HG03354 (cell line): ENCODE data around the gene SETD1B.

Experiments used
- ATAC-seq: cut with Tn5 transposase; IDR thresholded peaks from one replicate; pipeline ENCODE4 v1.9.1; 2021; ENCODE audit warnings: mild to moderate bottlenecking; ENCODE audit not compliant: unreplicated experiment, poor library complexity, severe bottlenecking

SETD1B gene

DNA sequence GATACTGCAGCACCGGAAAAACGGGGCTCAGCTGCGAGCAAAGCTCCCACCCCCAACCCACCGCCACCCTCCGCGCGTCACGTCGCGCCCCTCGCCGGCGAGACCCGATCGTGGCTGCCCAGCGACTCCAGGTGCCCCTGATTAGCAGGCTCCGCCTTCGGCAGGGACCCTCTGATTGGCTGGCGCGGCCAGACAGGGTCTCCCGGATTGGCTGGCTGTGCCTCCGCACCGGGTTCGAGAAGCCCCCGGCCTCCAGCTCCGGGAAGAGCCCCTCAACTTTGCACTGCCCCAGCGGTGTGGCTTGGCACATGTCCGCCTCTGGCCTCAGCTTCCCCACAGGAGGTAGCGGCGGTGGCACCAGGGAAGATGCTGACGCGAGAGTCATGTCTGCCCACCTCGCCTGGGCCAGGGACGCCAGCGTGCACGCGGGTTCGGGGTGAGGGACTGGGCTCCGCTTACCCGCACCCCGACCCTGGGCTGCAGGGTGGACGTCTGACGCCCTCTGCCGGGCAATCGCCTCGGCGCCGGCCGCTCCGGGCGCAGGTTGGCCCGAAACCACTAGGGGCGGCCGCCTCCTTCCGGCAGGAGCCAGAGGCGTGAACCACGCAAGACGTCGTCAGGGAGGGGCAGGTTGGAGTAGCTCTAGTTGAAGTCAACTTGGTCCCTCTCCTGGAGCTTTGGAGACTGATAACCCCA is 9.8 kb upstream of the SETD1B start:
- ATAC-seq = peak; percentile 58

DNA sequence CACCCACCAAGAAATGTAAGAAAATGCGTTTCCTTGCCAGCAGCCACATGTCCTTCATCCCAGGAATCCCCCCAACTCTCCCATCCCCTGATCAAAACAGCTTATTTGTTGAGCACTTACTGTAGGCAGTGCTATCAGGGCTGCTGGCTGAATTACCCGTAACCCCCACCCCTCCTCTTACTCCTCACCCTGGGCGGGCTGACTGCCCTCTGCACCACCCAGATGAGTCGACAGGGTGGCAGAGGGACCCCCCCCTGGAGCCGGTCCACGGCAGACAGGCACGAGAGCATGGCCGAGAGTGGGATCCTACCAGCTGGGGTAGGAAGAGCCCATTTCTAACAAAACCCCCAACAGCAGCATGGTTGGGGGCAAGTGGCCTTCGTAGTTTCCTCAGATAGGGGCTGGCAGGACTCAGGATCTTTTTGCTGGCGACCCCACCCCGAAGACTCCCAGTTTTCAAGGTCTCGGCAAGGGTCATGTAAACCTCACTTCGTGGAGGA is 9.2 kb upstream of the SETD1B start:
- ATAC-seq = peak; percentile 8

- no peak for ATAC-seq
These were observed 8.5 kb upstream of the SETD1B start for GRCh38 chr12:121795034-121795968.

DNA sequence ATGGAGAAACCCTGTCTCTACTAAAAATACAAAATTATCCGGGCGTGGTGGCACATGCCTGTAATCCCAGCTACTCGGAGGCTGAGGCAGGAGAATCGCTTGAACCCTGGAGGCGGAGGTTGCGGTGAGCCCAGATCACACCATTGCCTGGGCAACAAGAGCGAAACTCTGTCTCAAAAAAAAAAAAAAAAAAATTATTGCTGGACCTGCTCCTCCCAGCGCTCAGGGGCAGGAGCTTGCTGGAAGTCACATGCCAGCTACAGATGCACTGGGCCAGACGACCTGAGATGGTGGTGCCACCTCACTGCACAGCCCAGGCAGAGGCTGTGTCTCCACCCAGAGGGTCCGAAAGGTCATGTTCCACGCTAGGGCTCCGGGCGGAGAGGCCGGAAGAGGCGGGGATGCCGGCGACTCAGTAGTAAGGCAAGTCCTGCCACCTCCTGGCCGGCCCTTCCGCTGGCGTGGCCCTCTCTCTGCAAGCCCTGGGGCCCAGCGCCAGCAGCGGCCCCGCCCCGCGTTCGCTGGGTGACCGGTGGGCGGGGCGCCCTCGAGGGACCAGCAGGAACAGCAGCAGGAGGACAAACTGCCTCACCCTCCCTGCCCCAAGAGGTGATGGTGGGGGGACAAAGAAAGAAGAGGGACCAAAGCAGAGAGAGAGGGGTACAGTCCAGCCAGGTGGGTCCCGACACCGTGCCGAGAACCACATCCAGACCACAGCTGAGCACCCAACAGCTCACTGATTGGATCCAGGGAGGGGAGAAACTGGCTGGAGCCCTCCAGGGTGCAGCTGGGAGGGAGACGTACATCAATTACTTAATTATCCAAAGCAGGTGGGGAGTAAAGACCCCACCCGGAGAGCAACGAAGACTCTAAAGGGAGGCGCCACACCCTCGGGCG is 6.7 kb upstream of the SETD1B start:
- no peak for ATAC-seq

DNA sequence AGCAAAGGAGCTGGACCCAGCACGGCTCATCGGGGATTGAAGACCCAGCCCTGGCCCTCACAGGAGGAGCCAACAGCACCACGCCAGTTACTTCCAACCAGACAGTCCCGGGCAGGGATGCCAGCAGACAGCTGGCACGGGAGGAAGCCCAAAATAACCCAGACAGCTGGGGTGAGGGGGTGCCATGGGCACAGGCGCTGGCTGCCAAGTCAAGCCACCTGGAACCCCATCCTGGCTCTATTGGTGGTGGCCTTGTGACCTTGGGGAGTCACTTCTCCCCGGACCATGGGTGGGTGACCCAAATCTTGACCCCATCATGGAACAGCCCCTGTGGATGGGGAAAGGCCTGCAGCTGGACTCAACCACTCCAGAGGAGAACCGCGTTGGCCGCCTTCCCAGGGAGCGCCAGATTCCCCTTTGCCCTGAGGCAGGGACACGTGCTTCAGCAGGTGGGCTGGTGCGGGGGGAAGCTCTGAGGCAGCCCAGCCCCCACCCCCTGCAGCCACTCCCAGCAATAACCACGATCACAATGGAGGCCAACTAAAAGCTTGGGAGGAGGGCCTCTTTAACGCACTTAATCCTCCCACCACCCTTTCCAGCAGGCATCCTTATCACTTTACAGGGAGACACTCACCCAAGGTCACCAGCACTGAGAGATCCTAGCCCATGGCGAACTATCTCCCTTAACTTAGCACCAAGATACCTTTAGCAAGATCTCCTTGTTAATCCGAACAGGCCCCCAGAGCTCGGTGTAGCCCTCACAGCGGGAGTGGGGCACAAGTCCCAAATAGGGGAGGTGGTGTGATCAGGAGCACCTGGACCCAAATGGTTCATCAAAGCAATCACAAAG is 5.6 kb upstream of the SETD1B start:
- ATAC-seq = no peak

- ATAC-seq = no peak
These were observed 5.0 kb upstream of the SETD1B start for GRCh38 chr12:121798787-121799155.

GRCh38 chr12:121799156-121799841 is 4.5 kb upstream of the SETD1B start:
- no peak for ATAC-seq

GRCh38 chr12:121799842-121800693 is 3.7 kb upstream of the SETD1B start:
- peak; percentile 26 for ATAC-seq

DNA sequence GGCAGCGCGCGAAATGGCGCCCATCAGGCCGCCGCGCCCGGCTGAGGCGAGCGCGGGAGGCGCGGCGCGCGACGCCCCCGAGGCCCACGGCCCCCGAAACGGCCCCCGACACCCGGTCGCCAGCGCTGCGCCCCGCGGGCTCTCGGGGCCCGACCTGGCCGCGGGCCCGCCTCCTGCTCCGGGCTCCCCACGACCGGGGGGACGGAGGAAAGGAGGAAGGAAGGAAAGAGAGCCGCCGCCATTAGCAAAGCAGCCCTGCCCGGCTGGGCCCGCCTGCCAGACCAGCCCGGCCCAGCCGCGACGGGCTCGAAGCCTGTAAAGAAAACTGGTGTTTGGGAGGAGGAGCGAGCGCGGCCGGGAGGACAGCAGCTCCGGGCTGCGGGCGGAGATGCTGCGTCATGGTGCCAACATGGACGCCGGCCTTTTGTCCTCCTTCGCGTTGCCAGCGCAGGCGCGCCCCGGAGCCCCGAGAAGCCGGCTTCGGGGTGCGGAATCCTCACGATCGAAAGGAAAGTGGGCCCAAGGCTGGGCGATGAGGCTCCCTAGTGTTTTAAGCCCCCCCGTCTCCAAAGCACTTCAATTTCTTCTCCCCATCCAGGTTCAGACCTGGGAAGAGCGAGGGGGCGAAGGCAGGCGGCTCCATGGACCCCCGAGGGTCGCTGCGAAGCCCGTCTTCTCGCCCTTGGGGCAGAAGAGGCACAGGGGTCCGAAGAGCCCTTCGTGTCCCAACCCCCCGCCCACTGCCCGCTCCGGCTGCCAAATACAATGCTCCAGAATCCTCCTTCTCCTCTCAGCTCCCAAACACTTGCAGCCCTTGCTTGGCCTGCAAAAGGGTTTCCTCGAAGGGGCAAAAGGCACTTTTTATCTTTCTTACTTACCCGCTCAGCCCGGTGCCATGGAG is 2.9 kb upstream of the SETD1B start:
- no peak for ATAC-seq

DNA sequence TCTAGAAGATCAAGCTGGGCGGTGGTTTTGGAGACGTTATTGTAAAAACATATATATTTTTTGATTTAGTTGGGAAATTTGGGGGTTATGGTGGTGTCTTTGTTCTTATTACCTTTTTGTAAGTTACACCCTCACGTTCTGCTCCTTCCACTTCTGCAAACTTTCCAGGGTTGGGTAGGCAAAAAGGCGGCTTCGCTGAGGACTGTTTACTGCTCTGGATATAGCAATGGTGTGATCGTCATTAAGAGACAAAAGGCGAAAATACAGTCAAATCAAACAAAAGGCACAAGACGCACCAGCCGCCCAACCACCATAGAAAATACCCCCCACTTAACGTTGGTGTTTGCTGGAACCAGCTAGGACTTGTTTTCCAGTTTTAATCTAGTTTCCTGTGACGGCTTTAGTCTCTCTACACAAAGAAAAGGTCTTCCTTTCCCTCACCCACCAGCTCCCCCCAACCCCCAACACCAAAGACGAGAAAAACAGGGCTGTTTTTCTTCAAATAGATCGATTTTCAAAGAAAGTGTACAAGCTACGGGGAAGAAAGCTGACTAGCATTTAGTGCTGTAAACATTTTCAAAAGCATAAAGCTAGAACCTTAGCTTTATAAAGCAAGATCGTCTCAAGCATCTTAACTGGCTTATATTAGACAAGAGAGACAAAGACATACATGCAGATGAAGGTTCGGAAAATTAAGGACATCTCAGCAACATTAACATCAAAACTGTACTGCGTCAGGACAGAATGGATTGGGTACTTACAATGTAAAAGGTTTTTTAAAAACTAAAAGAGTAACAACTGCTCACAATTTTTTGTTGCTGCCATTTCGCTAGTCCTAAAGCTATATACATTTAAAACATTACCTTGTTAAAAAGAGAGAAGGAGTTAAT is 2.0 kb upstream of the SETD1B start:
- no peak for ATAC-seq

DNA sequence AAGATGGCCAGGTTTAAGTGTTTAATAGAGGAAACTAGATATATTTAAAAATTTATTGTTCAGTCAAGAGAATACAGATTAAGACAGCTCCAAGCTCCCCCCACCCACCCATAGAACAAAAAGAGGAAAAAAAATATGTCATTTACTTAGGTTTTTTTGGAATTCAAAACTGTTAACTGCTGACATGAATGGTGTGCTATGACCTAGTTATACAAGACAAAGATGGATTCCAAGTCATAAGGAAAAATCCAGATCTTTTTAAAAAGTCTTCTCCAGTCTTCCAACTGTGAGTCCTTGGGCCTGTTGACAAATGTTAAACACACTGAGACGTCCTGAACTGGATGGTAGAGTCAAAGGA is 1.3 kb upstream of the SETD1B start:
- ATAC-seq = no peak

DNA sequence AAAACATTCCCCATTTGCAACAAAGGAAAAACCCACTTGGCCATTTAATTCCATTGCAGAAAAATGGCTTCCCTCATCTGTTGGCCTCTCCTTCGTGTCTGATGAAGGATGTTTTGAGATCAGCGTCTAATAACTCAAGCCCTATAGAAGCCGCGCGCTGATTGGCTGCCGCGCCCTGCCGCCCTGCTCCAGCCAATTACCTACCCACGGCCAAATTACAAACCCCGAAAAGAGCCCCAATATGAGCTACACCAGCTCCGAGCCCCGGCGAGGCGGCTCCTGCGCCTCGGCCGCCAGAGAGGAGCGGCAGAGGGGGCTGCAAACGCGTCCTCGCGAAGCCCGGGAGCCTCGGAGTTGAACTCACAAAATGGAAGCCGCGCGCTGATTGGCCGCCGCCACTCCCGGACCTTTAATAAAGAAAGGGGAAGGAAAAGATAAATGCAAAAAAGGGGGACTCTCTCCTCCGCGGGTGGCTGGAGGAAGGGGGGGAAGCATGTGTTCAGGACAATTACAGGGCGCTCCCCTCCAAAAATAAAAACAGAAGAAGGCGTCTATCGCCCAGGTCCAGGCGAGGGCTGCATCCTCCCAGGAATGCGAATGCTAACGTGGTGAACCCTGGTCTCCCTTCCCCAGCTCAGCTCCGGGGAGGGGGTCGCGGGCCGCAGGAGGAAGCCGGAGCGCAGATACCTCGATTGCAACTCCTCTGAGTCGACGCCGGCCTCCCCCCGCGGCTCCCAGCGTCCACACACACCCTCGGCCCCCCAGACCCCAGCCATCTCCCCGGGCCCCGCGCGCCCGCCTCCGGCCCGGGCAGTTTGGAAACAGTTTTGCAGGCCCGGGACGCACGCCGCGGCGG is 738 bp upstream of the SETD1B start:
- peak; percentile 47 for ATAC-seq

DNA sequence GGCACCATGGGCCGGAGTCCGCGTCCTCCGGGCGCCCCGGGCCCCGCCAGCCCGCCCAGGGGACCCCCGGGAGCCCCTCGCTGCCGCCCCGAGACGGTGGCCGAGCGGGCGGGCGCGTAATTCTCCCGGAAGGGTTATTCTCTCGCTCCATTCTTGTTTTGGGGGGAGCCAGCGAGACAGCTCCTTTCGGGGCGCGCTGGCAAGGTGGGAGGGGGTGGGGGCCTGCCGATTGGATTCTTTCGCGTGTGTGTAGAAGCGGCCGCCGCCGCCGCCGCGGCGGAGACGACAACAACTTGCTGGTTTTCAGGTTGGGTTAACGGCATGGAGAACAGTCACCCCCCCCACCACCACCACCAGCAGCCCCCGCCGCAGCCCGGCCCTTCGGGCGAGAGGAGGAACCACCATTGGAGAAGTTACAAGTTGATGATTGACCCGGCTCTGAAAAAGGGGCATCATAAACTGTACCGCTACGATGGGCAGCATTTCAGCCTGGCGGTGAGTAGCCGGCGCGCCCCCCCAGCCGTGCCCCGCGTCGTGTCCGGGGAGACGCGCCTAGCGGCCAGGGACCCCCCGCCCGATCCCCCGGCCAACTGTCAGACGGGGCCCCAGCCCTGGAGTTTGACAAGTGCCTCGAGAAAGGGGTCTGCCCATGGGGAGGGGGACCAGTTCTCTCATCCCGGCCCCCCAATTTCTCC is 755 bp downstream of the SETD1B start:
- no peak for ATAC-seq
